Measurements from ENCODE around the gene TRIP13.

DNA sequence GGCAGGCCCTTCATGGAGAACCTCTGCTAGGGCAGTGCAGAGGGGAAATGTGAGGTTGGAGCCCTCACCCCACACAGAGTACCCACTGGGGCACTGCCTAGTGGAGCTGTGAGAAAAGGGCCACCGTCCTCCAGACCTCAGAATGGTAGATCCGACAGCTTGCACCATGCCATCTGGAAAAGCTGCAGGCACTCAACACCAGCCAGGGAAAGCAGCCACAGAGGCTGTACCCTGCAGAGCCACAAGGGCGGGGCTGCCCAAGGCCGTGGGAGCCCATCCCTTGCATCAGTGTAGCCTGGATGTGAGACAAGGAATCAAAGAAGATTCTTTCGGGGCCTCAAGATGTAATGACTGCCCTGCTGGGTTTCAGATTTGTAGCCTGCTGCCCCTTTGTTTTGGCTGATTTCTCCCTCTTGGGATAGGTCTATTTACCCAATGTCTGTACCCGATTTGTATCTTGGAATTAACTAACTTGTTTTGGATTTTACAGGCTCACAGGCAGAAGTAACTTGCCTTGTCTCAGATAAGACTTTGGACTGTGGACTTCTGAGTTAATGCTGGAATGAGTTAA is 25.3 kb upstream of the TRIP13 start:
- TF ChIP-seq, protein P1, sequence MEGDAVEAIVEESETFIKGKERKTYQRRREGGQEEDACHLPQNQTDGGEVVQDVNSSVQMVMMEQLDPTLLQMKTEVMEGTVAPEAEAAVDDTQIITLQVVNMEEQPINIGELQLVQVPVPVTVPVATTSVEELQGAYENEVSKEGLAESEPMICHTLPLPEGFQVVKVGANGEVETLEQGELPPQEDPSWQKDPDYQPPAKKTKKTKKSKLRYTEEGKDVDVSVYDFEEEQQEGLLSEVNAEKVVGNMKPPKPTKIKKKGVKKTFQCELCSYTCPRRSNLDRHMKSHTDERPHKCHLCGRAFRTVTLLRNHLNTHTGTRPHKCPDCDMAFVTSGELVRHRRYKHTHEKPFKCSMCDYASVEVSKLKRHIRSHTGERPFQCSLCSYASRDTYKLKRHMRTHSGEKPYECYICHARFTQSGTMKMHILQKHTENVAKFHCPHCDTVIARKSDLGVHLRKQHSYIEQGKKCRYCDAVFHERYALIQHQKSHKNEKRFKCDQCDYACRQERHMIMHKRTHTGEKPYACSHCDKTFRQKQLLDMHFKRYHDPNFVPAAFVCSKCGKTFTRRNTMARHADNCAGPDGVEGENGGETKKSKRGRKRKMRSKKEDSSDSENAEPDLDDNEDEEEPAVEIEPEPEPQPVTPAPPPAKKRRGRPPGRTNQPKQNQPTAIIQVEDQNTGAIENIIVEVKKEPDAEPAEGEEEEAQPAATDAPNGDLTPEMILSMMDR (IDR thresholded peaks at IDR 0.05; ENCODE audit: low read length): no peak
- TF ChIP-seq EZH2 (optimal IDR thresholded peaks at IDR 0.05; ENCODE audit: low read depth, low read length): no peak

Data from MM.1S (cell line).